B cell (primary cell): Measurements from ENCODE around the gene JAML. TPM values are rescaled to one million over a fixed set of nuclear protein-coding genes. Genes with fewer than 3 reads are reported as not detected.

Experiments used
- ATAC-seq: fragments of 200-7000 bp; cut with Tn5 transposase; one replicate; pipeline ENCODE4 v1.10.0; 2021; ENCODE audit warnings: low read depth, mild to moderate bottlenecking, moderate number of reproducible peaks, moderate library complexity
- CTCF ChIA-PET: fragments of 350-600 bp; sonication (Branson Sonifier 250); formaldehyde crosslinking; loops from one replicate; lab custom pipeline; 2021; ENCODE audit warnings: antibody characterized with exemption, inconsistent platforms; lab: Charles Lee
- POLR2A ChIA-PET: fragments of 350-600 bp; sonication (Branson Sonifier 250); formaldehyde crosslinking; loops from one replicate; lab custom pipeline; 2021; ENCODE audit warnings: antibody characterized with exemption; lab: Charles Lee
- DNase-seq: peaks from one replicate; pipeline ENCODE4 v3.0.0; 2013
- H2AFZ ChIP-seq: 2 replicates; pipeline ENCODE4 v1.6.1; 2012; ENCODE audit warnings: mild to moderate bottlenecking, low read depth, low read length; ENCODE audit not compliant: insufficient read depth, poor library complexity, severe bottlenecking
- H3K27ac ChIP-seq, 2 donors: 1 replicate in 1 of 2; 2 replicates in 1 of 2; pipeline ENCODE4 v1.5.1; 2012 to 2013; ENCODE audit warnings: low read length in 2 of 2, mild to moderate bottlenecking in 2 of 2, moderate library complexity in 1 of 2
- H3K27me3 ChIP-seq, 4 experiments: fragments of 200-600 bp in 1 of 4; sonication (generic) in 1 of 4; replicated peaks in 1 of 4; 1 replicate in 2 of 4; 2 replicates in 2 of 4; pipeline versions ENCODE4 v1.6.1 to v1.7.0; 2013 to 2016; ENCODE audit warnings: low read length in 3 of 4, mild to moderate bottlenecking in 2 of 4, mixed read lengths in 1 of 4, moderate library complexity in 1 of 4; ENCODE audit not compliant: insufficient read depth in 4 of 4, control insufficient read depth in 3 of 4; ENCODE audit errors: control extremely low read depth in 1 of 4
- H3K36me3 ChIP-seq, 2 experiments: replicated peaks in 1 of 2; 1 replicate in 1 of 2; 2 replicates in 1 of 2; pipeline versions ENCODE4 v1.6.1 to v1.7.1; 2013; ENCODE audit warnings: low read length in 1 of 2; ENCODE audit not compliant: insufficient read depth in 2 of 2, control insufficient read depth in 1 of 2; ENCODE audit errors: control extremely low read depth in 1 of 2, extremely low read depth in 1 of 2
- H3K4me1 ChIP-seq, 2 donors: fragments of 200-600 bp in 1 of 2; sonication (generic) in 1 of 2; 1 replicate in 1 of 2; 2 replicates in 1 of 2; pipeline versions ENCODE4 v1.5.1 to v1.6.1; 2013 to 2017; ENCODE audit warnings: low read length in 2 of 2; ENCODE audit not compliant: control insufficient read depth in 2 of 2, insufficient read depth in 2 of 2
- H3K4me2 ChIP-seq: replicated peaks from 2 replicates; pipeline ENCODE3; 2012; ENCODE audit warnings: mild to moderate bottlenecking, low read depth, low read length; ENCODE audit not compliant: poor library complexity, severe bottlenecking
- H3K4me3 ChIP-seq, 5 experiments: fragments of 200-600 bp in 1 of 5; sonication (generic) in 1 of 5; 1 replicate in 3 of 5; 2 replicates in 2 of 5; pipeline versions ENCODE4 v1.5.1 to v1.7.0; 2011 to 2016; ENCODE audit warnings: low read length in 4 of 5, mild to moderate bottlenecking in 4 of 5, low read depth in 2 of 5, control low read depth in 1 of 5, moderate library complexity in 1 of 5; ENCODE audit not compliant: insufficient read depth in 1 of 5; ENCODE audit errors: control extremely low read depth in 1 of 5, extremely low read depth in 1 of 5
- H3K79me2 ChIP-seq: fragments of 200-600 bp; sonication (generic); one replicate; pipeline ENCODE4 v1.6.0; 2016; ENCODE audit warnings: low read length; ENCODE audit not compliant: control insufficient read depth, insufficient read depth
- H3K9ac ChIP-seq: fragments of 200-600 bp; sonication (generic); 2 replicates; pipeline ENCODE4 v1.6.1; 2017; ENCODE audit warnings: mild to moderate bottlenecking, low read length, moderate library complexity
- H3K9me3 ChIP-seq, 3 donors: one replicate each; pipeline versions ENCODE4 v1.6.1 to v1.7.1; 2013; ENCODE audit warnings: low read length in 2 of 3; ENCODE audit not compliant: control insufficient read depth in 2 of 3, insufficient read depth in 1 of 3; ENCODE audit errors: control extremely low read depth in 1 of 3
- H4K20me1 ChIP-seq: 2 replicates; pipeline ENCODE4 v1.6.0; 2012; ENCODE audit warnings: mild to moderate bottlenecking, low read length; ENCODE audit not compliant: insufficient read depth, control insufficient read depth, poor library complexity, severe bottlenecking
- H3K27ac Mint-ChIP-seq: one replicate; pipeline ENCODE4 v1.8.0; 2021; ENCODE audit warnings: mixed read lengths
- H3K27me3 Mint-ChIP-seq: one replicate; pipeline ENCODE4 v1.8.0; 2021; ENCODE audit warnings: mixed read lengths
- H3K4me1 Mint-ChIP-seq: one replicate; pipeline ENCODE4 v1.8.0; 2021; ENCODE audit warnings: mixed read lengths
- H3K4me3 Mint-ChIP-seq: one replicate; pipeline ENCODE4 v1.8.0; 2021; ENCODE audit warnings: mixed read lengths
- H3K9me3 Mint-ChIP-seq: one replicate; pipeline ENCODE4 v1.8.0; 2022; ENCODE audit warnings: mixed read lengths; ENCODE audit not compliant: insufficient read depth
- EZH2 ChIP-seq: IDR thresholded peaks from 2 replicates; pipeline ENCODE4 v1.6.1; 2012; ENCODE audit warnings: borderline replicate concordance, low read depth, mild to moderate bottlenecking, moderate library complexity, low read length; ENCODE audit not compliant: insufficient read depth, poor library complexity, severe bottlenecking
- WGBS: methylation state at CpG from one replicate; pipeline ENCODE4 v1.1.5; 2013; ENCODE audit warnings: missing lambda C conversion rate; ENCODE audit not compliant: insufficient coverage; 5-methylcytosine and 5-hydroxymethylcytosine counted together
- intact Hi-C: fragments of 100-400 bp; cut with micrococcal nuclease; formaldehyde crosslinking; loops from one replicate; pipeline ENCODE4 v1.10.0; 2022
- polyA plus RNA-seq: library from polyadenylated mRNA; depleted of rRNA; stranded (reverse); fragments of >200 nt; gene quantifications from 2 replicates; pipeline ENCODE4 v1.2.3, GENCODE V29; 2012
- total RNA-seq, 2 donors: library from RNA; stranded (reverse); fragments of 120-200 nt in 1 of 2; gene quantifications; 1 replicate in 1 of 2; 2 replicates in 1 of 2; pipeline versions ENCODE4 v1.2.3 to v1.2.4, GENCODE V29; 2013 to 2022
- TF ChIP-seq, protein P1 (sequence below): fragments of 200-600 bp; IDR thresholded peaks from one replicate; pipeline ENCODE4 v1.8.0; 2022; ENCODE audit warnings: antibody characterized with exemption, mild to moderate bottlenecking

JAML gene
- total and polyA plus RNA-seq, 2 donors (not counting 1 experiment from before 2014, with no cell fraction given), result 1.0 to 9.6 TPM

- Histone ChIP-seq H3K27me3 (peaks cover 0 to 10% (median 2%) of the 10 kb centered on the region in 4 experiments), H3K4me3 (no peak overlapping the region), H3K9me3 (no peaks in the 10 kb centered on the region), H3K9ac (no peak overlapping the region), H3K4me2 (no peak overlapping the region), H4K20me1 (no peaks in the 10 kb centered on the region), H3K4me1 (peaks cover 0 to 3% of the 10 kb centered on the region in 2 donors), H2AFZ (no peak overlapping the region), H3K27ac (no peak overlapping the region), H3K36me3 (no peaks in the 10 kb centered on the region), H3K79me2 (no peaks in the 10 kb centered on the region)
- POLR2A ChIA-PET, result no interaction called here
- intact Hi-C loops, result no loop called here
- no peaks in the 10 kb centered on the region for H3K4me1 Mint-ChIP-seq
- no peaks in the 10 kb centered on the region for H3K9me3 Mint-ChIP-seq
- no peak overlapping the region for H3K27ac Mint-ChIP-seq
- CTCF ChIA-PET, result interaction anchor here (1.2 to 3.2 kb wide), 4 partner anchors 13 to 292 kb away, joined by 3 to 92 read pairs (median 34); no protein-coding TSS in a partner anchor
- ATAC-seq, result no peak
- no peak for TF ChIP-seq EZH2
- TF ChIP-seq, protein P1, sequence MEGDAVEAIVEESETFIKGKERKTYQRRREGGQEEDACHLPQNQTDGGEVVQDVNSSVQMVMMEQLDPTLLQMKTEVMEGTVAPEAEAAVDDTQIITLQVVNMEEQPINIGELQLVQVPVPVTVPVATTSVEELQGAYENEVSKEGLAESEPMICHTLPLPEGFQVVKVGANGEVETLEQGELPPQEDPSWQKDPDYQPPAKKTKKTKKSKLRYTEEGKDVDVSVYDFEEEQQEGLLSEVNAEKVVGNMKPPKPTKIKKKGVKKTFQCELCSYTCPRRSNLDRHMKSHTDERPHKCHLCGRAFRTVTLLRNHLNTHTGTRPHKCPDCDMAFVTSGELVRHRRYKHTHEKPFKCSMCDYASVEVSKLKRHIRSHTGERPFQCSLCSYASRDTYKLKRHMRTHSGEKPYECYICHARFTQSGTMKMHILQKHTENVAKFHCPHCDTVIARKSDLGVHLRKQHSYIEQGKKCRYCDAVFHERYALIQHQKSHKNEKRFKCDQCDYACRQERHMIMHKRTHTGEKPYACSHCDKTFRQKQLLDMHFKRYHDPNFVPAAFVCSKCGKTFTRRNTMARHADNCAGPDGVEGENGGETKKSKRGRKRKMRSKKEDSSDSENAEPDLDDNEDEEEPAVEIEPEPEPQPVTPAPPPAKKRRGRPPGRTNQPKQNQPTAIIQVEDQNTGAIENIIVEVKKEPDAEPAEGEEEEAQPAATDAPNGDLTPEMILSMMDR, result no peak
- DNase-seq, result no peak
- H3K4me3 Mint-ChIP-seq, result no peak overlapping the region
- H3K27me3 Mint-ChIP-seq, result peaks cover 3% of the 10 kb centered on the region
- WGBS, result no CpG with 5 or more reads among the region's 5 CpGs
Measured at GRCh38 chr11:118200497-118200896, 24.3 kb downstream of the JAML start.

DNA sequence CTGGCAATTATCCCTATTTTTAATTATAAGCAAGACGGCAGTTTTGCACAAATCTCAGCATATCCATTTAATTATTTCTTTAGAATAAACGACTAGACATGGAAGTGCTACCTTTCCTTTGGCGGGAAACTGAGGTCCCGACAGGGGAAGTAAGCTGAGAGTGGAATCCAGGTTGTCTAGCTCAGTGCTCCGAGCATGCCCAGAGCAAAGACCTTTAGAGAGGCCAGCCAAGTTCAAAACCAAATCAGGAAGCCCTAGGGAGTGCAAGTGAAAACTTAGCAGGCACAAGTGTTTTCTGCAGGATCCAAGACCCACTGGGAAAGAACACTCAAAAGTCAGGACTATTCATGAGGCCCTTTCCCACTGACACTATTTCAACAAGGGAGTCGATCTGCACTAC lies 25.7 kb downstream of the JAML start:
- whole genome bisulfite sequencing, result 93% methylated on average over 6 of the region's 6 CpGs

More for the DNA sequence above, 25.7 kb downstream of the JAML start:
- no peak overlapping the region for H3K4me3 ChIP-seq
- Mint-ChIP-seq H3K9me3 (no peaks in the 10 kb centered on the region), H3K4me3 (no peak overlapping the region), H3K27me3 (peaks cover 3% of the 10 kb centered on the region), H3K27ac (no peak overlapping the region), H3K4me1 (no peaks in the 10 kb centered on the region)
- no peak for DNase-seq
- no peaks in the 10 kb centered on the region for H3K9me3 ChIP-seq
- H3K4me1 ChIP-seq, result peaks cover 0 to 3% of the 10 kb centered on the region in 2 donors
- H3K27me3 ChIP-seq, result peaks cover 0 to 15% (median 2%) of the 10 kb centered on the region in 4 experiments
- no peaks in the 10 kb centered on the region for H3K79me2 ChIP-seq
- ChIA-PET CTCF (interaction anchor here (0.6 to 3.2 kb wide), 55 partner anchors 10 to 412 kb away, joined by 3 to 92 read pairs (median 8); partner anchors contain the start of genes JAML, MPZL2, MPZL3 and UBE4A), POLR2A (no interaction called here)
- H2AFZ ChIP-seq, result no peak overlapping the region
- no peak overlapping the region for H3K27ac ChIP-seq
- no peak for ATAC-seq
- intact Hi-C loops, result no loop called here
- TF ChIP-seq EZH2, result no peak
- TF ChIP-seq, protein P1, result no peak
- no peak overlapping the region for H3K9ac ChIP-seq
- H3K4me2 ChIP-seq, result no peak overlapping the region
- no peaks in the 10 kb centered on the region for H3K36me3 ChIP-seq
- H4K20me1 ChIP-seq, result no peaks in the 10 kb centered on the region
